B cell (primary cell): ENCODE measurements around the gene PFDN5. TPM values are rescaled to one million over a fixed set of nuclear protein-coding genes. Genes with fewer than 3 reads are reported as not detected.

Experiments
- ATAC-seq: fragments of 200-7000 bp; cut with Tn5 transposase; one replicate; pipeline ENCODE4 v1.10.0; 2021; ENCODE audit warnings: low read depth, mild to moderate bottlenecking, moderate number of reproducible peaks, moderate library complexity
- CTCF ChIA-PET: fragments of 350-600 bp; sonication (Branson Sonifier 250); formaldehyde crosslinking; loops from one replicate; lab custom pipeline; 2021; ENCODE audit warnings: antibody characterized with exemption, inconsistent platforms; lab: Charles Lee
- POLR2A ChIA-PET: fragments of 350-600 bp; sonication (Branson Sonifier 250); formaldehyde crosslinking; loops from one replicate; lab custom pipeline; 2021; ENCODE audit warnings: antibody characterized with exemption; lab: Charles Lee
- DNase-seq: peaks from one replicate; pipeline ENCODE4 v3.0.0; 2013
- H2AFZ ChIP-seq: 2 replicates; pipeline ENCODE4 v1.6.1; 2012; ENCODE audit warnings: mild to moderate bottlenecking, low read depth, low read length; ENCODE audit not compliant: insufficient read depth, poor library complexity, severe bottlenecking
- H3K27ac ChIP-seq, 2 donors: 1 replicate in 1 of 2; 2 replicates in 1 of 2; pipeline ENCODE4 v1.5.1; 2012 to 2013; ENCODE audit warnings: low read length in 2 of 2, mild to moderate bottlenecking in 2 of 2, moderate library complexity in 1 of 2
- H3K27me3 ChIP-seq, 4 experiments: fragments of 200-600 bp in 1 of 4; sonication (generic) in 1 of 4; replicated peaks in 1 of 4; 1 replicate in 2 of 4; 2 replicates in 2 of 4; pipeline versions ENCODE4 v1.6.1 to v1.7.0; 2013 to 2016; ENCODE audit warnings: low read length in 3 of 4, mild to moderate bottlenecking in 2 of 4, mixed read lengths in 1 of 4, moderate library complexity in 1 of 4; ENCODE audit not compliant: insufficient read depth in 4 of 4, control insufficient read depth in 3 of 4; ENCODE audit errors: control extremely low read depth in 1 of 4
- H3K36me3 ChIP-seq, 2 experiments: replicated peaks in 1 of 2; 1 replicate in 1 of 2; 2 replicates in 1 of 2; pipeline versions ENCODE4 v1.6.1 to v1.7.1; 2013; ENCODE audit warnings: low read length in 1 of 2; ENCODE audit not compliant: insufficient read depth in 2 of 2, control insufficient read depth in 1 of 2; ENCODE audit errors: control extremely low read depth in 1 of 2, extremely low read depth in 1 of 2
- H3K4me1 ChIP-seq, 2 donors: fragments of 200-600 bp in 1 of 2; sonication (generic) in 1 of 2; 1 replicate in 1 of 2; 2 replicates in 1 of 2; pipeline versions ENCODE4 v1.5.1 to v1.6.1; 2013 to 2017; ENCODE audit warnings: low read length in 2 of 2; ENCODE audit not compliant: control insufficient read depth in 2 of 2, insufficient read depth in 2 of 2
- H3K4me2 ChIP-seq: replicated peaks from 2 replicates; pipeline ENCODE3; 2012; ENCODE audit warnings: mild to moderate bottlenecking, low read depth, low read length; ENCODE audit not compliant: poor library complexity, severe bottlenecking
- H3K4me3 ChIP-seq, 5 experiments: fragments of 200-600 bp in 1 of 5; sonication (generic) in 1 of 5; 1 replicate in 3 of 5; 2 replicates in 2 of 5; pipeline versions ENCODE4 v1.5.1 to v1.7.0; 2011 to 2016; ENCODE audit warnings: low read length in 4 of 5, mild to moderate bottlenecking in 4 of 5, low read depth in 2 of 5, control low read depth in 1 of 5, moderate library complexity in 1 of 5; ENCODE audit not compliant: insufficient read depth in 1 of 5; ENCODE audit errors: control extremely low read depth in 1 of 5, extremely low read depth in 1 of 5
- H3K79me2 ChIP-seq: fragments of 200-600 bp; sonication (generic); one replicate; pipeline ENCODE4 v1.6.0; 2016; ENCODE audit warnings: low read length; ENCODE audit not compliant: control insufficient read depth, insufficient read depth
- H3K9ac ChIP-seq: fragments of 200-600 bp; sonication (generic); 2 replicates; pipeline ENCODE4 v1.6.1; 2017; ENCODE audit warnings: mild to moderate bottlenecking, low read length, moderate library complexity
- H3K9me3 ChIP-seq, 3 donors: one replicate each; pipeline versions ENCODE4 v1.6.1 to v1.7.1; 2013; ENCODE audit warnings: low read length in 2 of 3; ENCODE audit not compliant: control insufficient read depth in 2 of 3, insufficient read depth in 1 of 3; ENCODE audit errors: control extremely low read depth in 1 of 3
- H4K20me1 ChIP-seq: 2 replicates; pipeline ENCODE4 v1.6.0; 2012; ENCODE audit warnings: mild to moderate bottlenecking, low read length; ENCODE audit not compliant: insufficient read depth, control insufficient read depth, poor library complexity, severe bottlenecking
- H3K27ac Mint-ChIP-seq: one replicate; pipeline ENCODE4 v1.8.0; 2021; ENCODE audit warnings: mixed read lengths
- H3K27me3 Mint-ChIP-seq: one replicate; pipeline ENCODE4 v1.8.0; 2021; ENCODE audit warnings: mixed read lengths
- H3K4me1 Mint-ChIP-seq: one replicate; pipeline ENCODE4 v1.8.0; 2021; ENCODE audit warnings: mixed read lengths
- H3K4me3 Mint-ChIP-seq: one replicate; pipeline ENCODE4 v1.8.0; 2021; ENCODE audit warnings: mixed read lengths
- H3K9me3 Mint-ChIP-seq: one replicate; pipeline ENCODE4 v1.8.0; 2022; ENCODE audit warnings: mixed read lengths; ENCODE audit not compliant: insufficient read depth
- CTCF ChIP-seq: fragments of 200-600 bp; IDR thresholded peaks from one replicate; pipeline ENCODE4 v1.8.0; 2022; ENCODE audit warnings: antibody characterized with exemption, mild to moderate bottlenecking
- EZH2 ChIP-seq: IDR thresholded peaks from 2 replicates; pipeline ENCODE4 v1.6.1; 2012; ENCODE audit warnings: borderline replicate concordance, low read depth, mild to moderate bottlenecking, moderate library complexity, low read length; ENCODE audit not compliant: insufficient read depth, poor library complexity, severe bottlenecking
- WGBS: methylation state at CpG from one replicate; pipeline ENCODE4 v1.1.5; 2013; ENCODE audit warnings: missing lambda C conversion rate; ENCODE audit not compliant: insufficient coverage; 5-methylcytosine and 5-hydroxymethylcytosine counted together
- intact Hi-C: fragments of 100-400 bp; cut with micrococcal nuclease; formaldehyde crosslinking; loops from one replicate; pipeline ENCODE4 v1.10.0; 2022
- polyA plus RNA-seq: library from polyadenylated mRNA; depleted of rRNA; stranded (reverse); fragments of >200 nt; gene quantifications from 2 replicates; pipeline ENCODE4 v1.2.3, GENCODE V29; 2012
- total RNA-seq, 2 donors: library from RNA; stranded (reverse); fragments of 120-200 nt in 1 of 2; gene quantifications; 1 replicate in 1 of 2; 2 replicates in 1 of 2; pipeline versions ENCODE4 v1.2.3 to v1.2.4, GENCODE V29; 2013 to 2022

Gene PFDN5
- total and polyA plus RNA-seq, 2 donors (not counting 1 experiment from before 2014, with no cell fraction given): 654 to 1,584 TPM

GRCh38 chr12:53306826-53307225, 11.5 kb downstream of the PFDN5 start:
- Mint-ChIP-seq H3K27me3 (no peaks in the 10 kb centered on the region), H3K4me3 (no peak overlapping the region), H3K9me3 (no peaks in the 10 kb centered on the region), H3K27ac (no peak overlapping the region), H3K4me1 (peaks cover 10% of the 10 kb centered on the region)
- TF ChIP-seq EZH2 (no peak), CTCF (no peak)
- ATAC-seq: no peak
- no peak for DNase-seq
- Histone ChIP-seq H3K27ac (no peak overlapping the region), H3K4me1 (no peaks in the 10 kb centered on the region), H4K20me1 (peaks cover 11% of the 10 kb centered on the region), H2AFZ (no peak overlapping the region), H3K9me3 (no peaks in the 10 kb centered on the region), H3K36me3 (peaks cover 0 to 68% of the 10 kb centered on the region in 2 experiments), H3K4me3 (no peak overlapping the region), H3K9ac (no peak overlapping the region), H3K4me2 (no peak overlapping the region), H3K79me2 (peaks cover 32% of the 10 kb centered on the region), H3K27me3 (no peaks in the 10 kb centered on the region)
- intact Hi-C loops: no loop called here
- CTCF ChIA-PET: no interaction called here
- POLR2A ChIA-PET: no interaction called here
- WGBS: 94% methylated on average over 10 of the region's 10 CpGs

- TF ChIP-seq CTCF (no peak), EZH2 (no peak)
- POLR2A ChIA-PET: interaction anchor here (1.1 kb wide), 1 partner anchor 13 kb away, joined by 3 read pairs; the partner anchor contains the start of gene AAAS
These were observed 12.9 kb downstream of the PFDN5 start for GRCh38 chr12:53308276-53308675.

More at GRCh38 chr12:53308276-53308675, 12.9 kb downstream of the PFDN5 start:
- Histone ChIP-seq H3K4me2 (no peak overlapping the region), H3K4me3 (no peak overlapping the region), H4K20me1 (peaks cover 2% of the 10 kb centered on the region), H3K4me1 (no peaks in the 10 kb centered on the region), H3K27ac (no peak overlapping the region), H3K27me3 (no peaks in the 10 kb centered on the region), H3K9ac (no peak overlapping the region), H2AFZ (no peak overlapping the region), H3K79me2 (peaks cover 19% of the 10 kb centered on the region), H3K9me3 (no peaks in the 10 kb centered on the region), H3K36me3 (peaks cover 0 to 55% of the 10 kb centered on the region in 2 experiments)
- Mint-ChIP-seq H3K4me3 (no peak overlapping the region), H3K27ac (no peak overlapping the region), H3K27me3 (no peaks in the 10 kb centered on the region), H3K4me1 (peaks cover 1% of the 10 kb centered on the region), H3K9me3 (no peaks in the 10 kb centered on the region)
- DNase-seq (no peak), ATAC-seq (no peak)
- 90% methylated on average over 3 of the region's 4 CpGs for WGBS
- CTCF ChIA-PET: interaction anchor here (0.6 to 1.0 kb wide), 3 partner anchors 12 to 95 kb away, joined by 3 read pairs; no protein-coding TSS in a partner anchor
- intact Hi-C loops: no loop called here
